HepG2 (cell line): ENCODE measurements around the gene NPHS1. TPM values are rescaled to one million over a fixed set of nuclear protein-coding genes. Genes with fewer than 3 reads are reported as not detected.

Experiments used
- CHD4 ChIP-seq: fragments of 200-600 bp; sonication (generic); IDR thresholded peaks from 2 replicates; pipeline ENCODE4 v1.7.0; 2017; ENCODE audit warnings: mild to moderate bottlenecking, low read length, borderline replicate concordance
- GPN1 ChIP-seq: sonication (generic); formaldehyde crosslinking; IDR thresholded peaks from 2 replicates; pipeline ENCODE4 v1.5.1; 2020; ENCODE audit warnings: missing genetic modification reagents, borderline replicate concordance
- NRL ChIP-seq: sonication (generic); formaldehyde crosslinking; IDR thresholded peaks from 2 replicates; pipeline ENCODE4 v1.5.0; 2020; ENCODE audit warnings: missing genetic modification reagents, mild to moderate bottlenecking, moderate library complexity, borderline replicate concordance
- SMC3 ChIP-seq: IDR thresholded peaks from 2 replicates; pipeline ENCODE4 v1.6.1; 2011; ENCODE audit warnings: low read length, improper control_type of control experiment
- SP5 ChIP-seq: IDR thresholded peaks from 2 replicates; pipeline ENCODE4 v1.6.1; 2016; ENCODE audit warnings: low read depth, borderline replicate concordance
- SRSF4 ChIP-seq: fragments of 200-400 bp; formaldehyde crosslinking; IDR thresholded peaks from one replicate; pipeline ENCODE4 v1.6.1; 2018; ENCODE audit warnings: mild to moderate bottlenecking, low read depth, low read length, moderate library complexity; ENCODE audit not compliant: poor library complexity, severe bottlenecking
- ZNF225 ChIP-seq: sonication (generic); formaldehyde crosslinking; IDR thresholded peaks from 2 replicates; pipeline ENCODE4 v1.4.0; 2020; ENCODE audit warnings: mild to moderate bottlenecking, missing genetic modification reagents
- ZNF253 ChIP-seq: sonication (generic); formaldehyde crosslinking; IDR thresholded peaks from 2 replicates; pipeline ENCODE4 v1.8.0; 2022; ENCODE audit warnings: mild to moderate bottlenecking, missing genetic modification reagents, borderline replicate concordance
- ZNF264 ChIP-seq: sonication (generic); formaldehyde crosslinking; IDR thresholded peaks from 2 replicates; pipeline ENCODE4 v1.4.0; 2020; ENCODE audit warnings: missing genetic modification reagents
- polyA plus RNA-seq, 8 experiments: library from polyadenylated mRNA; depleted of rRNA in 3 of 8; stranded (reverse) in 7 of 8; unstranded in 1 of 8; fragments of >200 nt; fragmentation: Illumina TruSeq in 4 of 8; extraction: Trizol in 4 of 8; gene quantifications; 2 replicates each; pipeline versions ENCODE4 v1.2.1 to v1.2.3, GENCODE V29; 2011 to 2016; ENCODE audit warnings: low read depth in 4 of 8, missing spikeins in 1 of 8, mixed read lengths in 1 of 8; ENCODE audit not compliant: insufficient read depth in 1 of 8
- total RNA-seq, 5 experiments: library from RNA; depleted of rRNA; stranded (reverse); fragments of >200 nt; fragmentation: Illumina TruSeq; extraction: Trizol; gene quantifications; 2 replicates each; pipeline ENCODE4 v1.2.3, GENCODE V29; 2016; ENCODE audit warnings: low read depth in 1 of 5
- TF ChIP-seq, protein P1 (sequence below): sonication (generic); formaldehyde crosslinking; conservative IDR thresholded peaks from 2 replicates; pipeline ENCODE4 v1.4.0; 2020; ENCODE audit warnings: missing genetic modification reagents
- TF ChIP-seq, protein P2 (sequence below): sonication (generic); formaldehyde crosslinking; conservative IDR thresholded peaks from 2 replicates; pipeline ENCODE4 v1.8.0; 2022; ENCODE audit warnings: mild to moderate bottlenecking, moderate library complexity, missing genetic modification reagents

Gene NPHS1
- total and polyA plus RNA-seq, 2 of the 13 experiments (the other 11 are each of a cell fraction or from before 2014, with no cell fraction given), result not detected

DNA sequence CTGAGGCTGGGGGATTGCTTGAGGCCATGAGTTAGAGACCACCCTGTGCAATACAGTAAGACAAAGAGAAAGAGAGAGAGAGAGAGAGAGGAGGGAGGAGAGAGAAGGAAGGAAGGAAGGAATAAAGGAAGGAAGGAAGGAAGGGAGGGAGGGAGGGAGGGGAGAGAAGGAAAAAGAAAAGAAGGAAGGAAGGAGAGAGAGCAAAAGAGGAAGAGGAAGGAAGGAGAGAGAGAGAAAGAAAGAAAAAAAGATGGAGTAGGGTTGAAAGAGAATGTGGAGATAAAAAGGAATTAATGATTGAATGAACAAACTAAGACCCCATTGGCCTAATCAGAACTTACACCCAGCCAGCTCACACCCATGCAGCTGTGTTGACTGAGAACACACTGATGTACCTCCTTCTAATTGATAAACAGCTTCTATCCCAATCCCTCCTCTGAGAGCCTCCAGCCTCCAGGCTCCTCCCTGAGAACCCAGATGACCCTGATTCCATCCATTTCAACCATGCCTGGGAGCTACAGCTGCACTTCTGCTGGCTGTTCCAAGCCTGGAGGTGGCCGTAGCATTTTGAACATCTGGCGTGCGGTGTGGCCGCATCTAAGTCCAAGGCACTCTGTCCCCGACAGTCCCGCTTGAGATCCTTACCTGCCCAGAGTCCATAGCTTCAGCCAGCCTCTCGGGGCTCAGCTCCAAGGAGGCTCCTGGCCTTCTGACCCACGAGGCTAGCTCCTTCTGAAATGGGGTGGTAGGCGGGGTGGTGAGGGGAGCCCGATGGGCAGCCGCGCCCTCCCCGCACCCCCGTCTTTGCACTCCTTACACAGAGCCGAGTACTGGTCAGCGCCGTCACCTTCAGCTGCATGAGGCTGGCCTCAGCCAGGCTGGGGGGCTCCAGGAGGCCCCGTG lies 40.7 kb downstream of the NPHS1 start (continued):
- TF ChIP-seq NRL (CRISPR knock-in tag) (peak; percentile 38; the same call in 1 of the 2 replicates), CHD4 (no peak), ZNF264 (CRISPR knock-in tag) (no peak), SMC3 (no peak), ZNF253 (no peak), SRSF4 (no peak), ZNF225 (CRISPR knock-in tag) (peak; percentile 77; the same call in 1 of the 2 replicates), GPN1 (CRISPR knock-in tag) (no peak), SP5 (CRISPR knock-in tag) (no peak)
- TF ChIP-seq, protein P1, sequence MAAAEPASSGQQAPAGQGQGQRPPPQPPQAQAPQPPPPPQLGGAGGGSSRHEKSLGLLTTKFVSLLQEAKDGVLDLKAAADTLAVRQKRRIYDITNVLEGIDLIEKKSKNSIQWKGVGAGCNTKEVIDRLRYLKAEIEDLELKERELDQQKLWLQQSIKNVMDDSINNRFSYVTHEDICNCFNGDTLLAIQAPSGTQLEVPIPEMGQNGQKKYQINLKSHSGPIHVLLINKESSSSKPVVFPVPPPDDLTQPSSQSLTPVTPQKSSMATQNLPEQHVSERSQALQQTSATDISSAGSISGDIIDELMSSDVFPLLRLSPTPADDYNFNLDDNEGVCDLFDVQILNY (CRISPR knock-in tag), result no peak
- TF ChIP-seq, protein P2, sequence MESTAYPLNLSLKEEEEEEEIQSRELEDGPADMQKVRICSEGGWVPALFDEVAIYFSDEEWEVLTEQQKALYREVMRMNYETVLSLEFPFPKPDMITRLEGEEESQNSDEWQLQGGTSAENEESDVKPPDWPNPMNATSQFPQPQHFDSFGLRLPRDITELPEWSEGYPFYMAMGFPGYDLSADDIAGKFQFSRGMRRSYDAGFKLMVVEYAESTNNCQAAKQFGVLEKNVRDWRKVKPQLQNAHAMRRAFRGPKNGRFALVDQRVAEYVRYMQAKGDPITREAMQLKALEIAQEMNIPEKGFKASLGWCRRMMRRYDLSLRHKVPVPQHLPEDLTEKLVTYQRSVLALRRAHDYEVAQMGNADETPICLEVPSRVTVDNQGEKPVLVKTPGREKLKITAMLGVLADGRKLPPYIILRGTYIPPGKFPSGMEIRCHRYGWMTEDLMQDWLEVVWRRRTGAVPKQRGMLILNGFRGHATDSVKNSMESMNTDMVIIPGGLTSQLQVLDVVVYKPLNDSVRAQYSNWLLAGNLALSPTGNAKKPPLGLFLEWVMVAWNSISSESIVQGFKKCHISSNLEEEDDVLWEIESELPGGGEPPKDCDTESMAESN, result 0 out of 2 replicates have a peak, but pooled peaks have one; percentile 35
